ENCODE measurements around the gene NRROS.
"Not testable (repeated sequence)": the region's sequence is repeated elsewhere in the genome, so short reads cannot be mapped to it uniquely, and the experiment has no call there.

NRROS gene

DNA sequence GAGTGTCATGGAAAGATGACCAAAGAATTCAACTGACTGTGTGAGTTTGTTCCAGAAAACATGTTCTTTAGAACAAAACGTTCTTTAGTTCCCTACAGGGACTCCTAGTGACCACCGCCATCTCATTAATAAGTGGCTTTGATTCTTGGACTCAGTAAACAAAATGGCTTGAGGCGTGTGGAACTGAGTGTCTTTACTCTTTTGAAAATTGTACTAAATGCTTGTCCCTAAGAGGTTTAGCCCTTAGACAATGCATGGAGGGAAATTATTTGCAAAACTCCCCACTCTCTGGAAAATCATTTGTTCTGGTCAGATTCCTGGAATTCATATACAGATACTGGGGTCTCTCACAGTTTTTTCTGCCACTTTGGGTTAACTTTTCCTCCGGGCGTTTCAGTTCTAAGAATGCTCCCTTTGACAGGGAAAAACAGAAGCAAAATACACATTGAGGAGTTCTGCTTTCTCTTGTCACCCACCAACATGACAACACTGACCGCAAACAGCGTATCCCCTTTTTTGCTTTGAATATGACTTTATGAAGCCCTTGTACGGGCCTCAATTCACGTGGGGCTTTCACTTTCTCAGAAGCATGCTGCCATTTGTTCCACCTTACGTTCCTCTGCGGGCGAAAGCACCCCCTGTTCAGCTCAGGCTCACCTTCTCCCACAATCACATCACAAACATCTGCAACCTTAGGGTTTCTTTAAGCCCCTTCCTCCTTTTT, 15.3 kb upstream of the NRROS start:
- H3K27ac ChIP-seq: no peak overlapping the region
- no peak for DNase-seq (ENCODE audit: low read depth, low spot score)

DNA sequence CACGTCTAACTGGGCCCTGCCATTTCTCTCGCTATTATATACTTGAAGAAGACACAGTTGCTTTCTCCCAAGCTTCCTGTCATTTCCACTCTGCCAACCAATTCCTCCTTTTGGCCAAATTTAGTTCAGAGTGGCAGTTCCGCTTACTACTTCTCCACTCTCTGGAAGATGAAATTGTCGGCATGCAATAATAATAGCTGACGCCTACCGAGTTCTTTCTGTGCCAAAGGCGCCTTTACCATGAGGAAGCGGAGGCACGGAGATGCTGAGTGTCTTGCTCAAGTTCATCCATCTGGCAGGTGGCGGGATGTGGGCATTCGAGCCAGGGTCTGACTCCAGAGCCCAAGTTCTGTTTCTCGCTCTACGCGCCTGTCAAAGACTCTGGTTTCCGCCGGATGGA, 14.6 kb upstream of the NRROS start:
- DNase-seq (ENCODE audit: low read depth, low spot score): no peak
- no peak overlapping the region for H3K27ac ChIP-seq

DNA sequence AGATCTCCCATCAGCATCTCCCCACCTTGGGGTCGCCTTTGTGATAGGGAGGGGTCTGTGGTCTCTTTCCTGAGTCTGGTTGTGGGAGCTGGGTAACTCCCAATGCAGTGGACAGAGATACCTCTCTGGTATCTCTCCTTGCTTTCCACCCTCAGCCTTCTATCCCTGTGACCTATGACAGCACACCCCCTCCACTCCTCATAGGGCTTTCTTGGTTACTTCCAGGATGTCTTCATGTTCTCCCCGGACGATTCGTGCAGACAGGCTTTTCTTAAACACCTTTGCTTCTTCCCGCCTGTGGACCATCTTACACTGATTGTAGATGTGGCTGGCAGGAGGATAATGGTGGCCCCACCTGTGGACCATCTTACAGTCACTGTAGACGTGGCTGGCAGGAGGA, 14.2 kb upstream of the NRROS start:
- no peak for DNase-seq (ENCODE audit: low read depth, low spot score)
- H3K27ac ChIP-seq: no peak overlapping the region

DNA sequence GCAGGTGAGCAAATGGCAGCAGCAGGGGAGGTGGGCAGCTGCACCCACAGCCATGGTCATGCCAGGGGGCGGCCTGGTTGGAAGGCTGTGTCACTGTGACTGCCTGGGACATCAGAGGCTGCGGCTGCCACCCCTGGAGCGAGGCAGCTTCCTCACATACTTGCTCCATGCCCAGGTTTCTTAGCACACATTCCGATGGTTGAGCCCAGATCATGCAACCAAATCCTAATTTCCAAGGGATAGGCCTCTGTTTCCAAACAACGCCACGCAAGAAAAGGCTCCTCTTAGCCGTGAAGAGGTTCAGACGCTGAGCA, 11.6 kb upstream of the NRROS start:
- DNase-seq (ENCODE audit: low read depth, low spot score): no peak
- H3K27ac ChIP-seq: no peak overlapping the region

DNA sequence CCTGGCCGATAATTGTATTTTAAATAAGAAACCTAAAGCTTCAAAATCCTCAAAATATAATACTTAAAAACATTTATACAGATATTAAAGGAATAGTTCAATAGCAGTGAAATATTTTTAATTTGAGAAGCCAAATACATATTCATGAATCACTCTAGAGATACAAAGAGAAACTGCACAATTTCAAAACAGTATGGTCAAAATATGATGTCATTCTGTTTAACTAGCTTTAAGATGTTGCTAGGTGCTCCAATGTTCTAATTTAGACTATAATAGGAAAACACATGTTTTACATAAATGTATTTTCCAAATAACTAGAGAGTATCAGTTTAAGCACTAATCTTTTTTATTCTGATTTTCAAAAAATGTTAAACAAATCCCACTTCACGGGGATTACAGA, 10.3 kb upstream of the NRROS start:
- DNase-seq (ENCODE audit: low read depth, low spot score): no peak
- H3K27ac ChIP-seq: no peak overlapping the region

DNA sequence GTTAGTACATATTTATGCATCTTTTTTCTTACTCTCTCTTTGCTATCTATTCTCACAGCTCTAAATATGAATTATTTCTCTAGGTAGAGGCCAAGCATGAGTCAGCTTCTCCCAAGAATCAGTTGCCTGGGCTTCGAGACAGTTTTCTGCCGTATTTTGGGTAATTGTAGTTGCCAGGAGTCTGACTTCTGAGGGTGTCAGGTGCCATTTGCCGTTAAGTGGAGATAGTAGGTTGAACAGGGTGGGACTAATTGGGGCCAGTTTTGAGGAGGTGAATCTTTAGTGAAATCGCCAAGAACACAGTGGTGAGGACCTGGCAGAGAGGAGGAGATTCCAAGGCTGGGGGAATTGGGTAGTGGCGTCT, 7.8 kb upstream of the NRROS start:
- peak overlapping the region; percentile 76 for H3K27ac ChIP-seq
- DNase-seq (ENCODE audit: low read depth, low spot score): no peak

DNA sequence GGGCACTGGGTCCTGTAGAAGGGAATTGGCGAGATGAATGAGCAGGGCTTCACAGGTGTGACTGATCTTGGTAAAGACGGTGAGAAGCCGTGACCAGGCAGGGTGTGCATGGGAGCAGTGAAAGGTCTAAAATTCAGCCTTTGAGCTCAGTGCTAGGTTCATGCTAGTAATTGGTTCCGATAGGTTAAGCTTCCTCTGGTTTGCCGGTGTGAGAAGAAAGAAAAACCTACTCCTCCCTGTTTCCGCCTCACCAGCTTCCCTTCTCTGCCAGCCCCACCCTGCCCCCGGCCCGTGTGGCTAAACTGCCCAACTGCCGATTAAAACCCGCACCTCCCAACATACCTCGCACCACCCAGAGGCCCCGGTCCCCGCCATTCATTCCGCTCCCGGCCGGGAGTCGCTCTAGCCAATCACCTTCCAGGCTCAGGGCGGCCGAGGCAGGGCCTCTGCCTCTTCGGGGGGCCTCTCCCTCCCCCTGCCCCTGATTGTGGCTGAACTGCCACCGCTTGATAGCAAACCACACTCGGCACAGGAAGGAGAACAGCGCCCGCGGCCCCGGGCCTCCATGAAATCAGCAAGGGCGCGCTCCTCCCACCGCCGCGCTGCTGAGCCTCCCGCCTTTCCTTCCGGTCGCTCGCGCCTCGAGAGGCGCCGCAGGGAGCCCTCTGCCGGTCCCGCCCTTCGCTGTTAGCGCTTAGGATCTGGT, 7.3 kb upstream of the NRROS start:
- H3K27ac ChIP-seq: peak overlapping the region; percentile 76
- no peak for DNase-seq (ENCODE audit: low read depth, low spot score)

DNA sequence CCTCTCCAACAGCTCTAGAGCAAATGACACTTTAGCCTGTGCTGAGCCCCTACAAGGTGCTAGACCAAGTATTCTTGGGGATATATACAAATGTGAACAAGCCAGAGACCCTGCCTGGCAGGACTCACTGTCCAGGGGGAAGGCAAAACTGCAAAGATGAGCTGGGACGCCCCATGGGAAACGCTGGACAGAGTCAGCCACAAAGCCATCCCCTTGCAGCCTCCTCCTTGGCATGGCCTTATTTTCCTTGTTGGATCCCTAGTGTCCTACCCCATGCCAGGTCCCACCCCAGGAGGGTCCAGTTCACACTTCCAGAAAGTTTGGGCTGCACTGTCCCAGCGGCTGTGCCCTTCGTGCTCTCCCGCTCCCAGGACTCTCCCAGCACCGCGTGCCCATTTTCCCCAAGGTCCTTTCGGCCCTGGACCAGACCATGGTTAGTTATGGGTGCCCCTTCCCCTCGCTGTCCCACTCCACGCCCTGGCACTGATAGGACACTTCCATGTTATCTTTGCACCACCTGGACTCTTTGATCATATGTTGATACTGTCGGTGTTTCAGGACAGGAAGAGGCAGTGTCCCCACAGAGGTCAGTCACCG, 5.8 kb upstream of the NRROS start:
- H3K27ac ChIP-seq: no peak overlapping the region

DNA sequence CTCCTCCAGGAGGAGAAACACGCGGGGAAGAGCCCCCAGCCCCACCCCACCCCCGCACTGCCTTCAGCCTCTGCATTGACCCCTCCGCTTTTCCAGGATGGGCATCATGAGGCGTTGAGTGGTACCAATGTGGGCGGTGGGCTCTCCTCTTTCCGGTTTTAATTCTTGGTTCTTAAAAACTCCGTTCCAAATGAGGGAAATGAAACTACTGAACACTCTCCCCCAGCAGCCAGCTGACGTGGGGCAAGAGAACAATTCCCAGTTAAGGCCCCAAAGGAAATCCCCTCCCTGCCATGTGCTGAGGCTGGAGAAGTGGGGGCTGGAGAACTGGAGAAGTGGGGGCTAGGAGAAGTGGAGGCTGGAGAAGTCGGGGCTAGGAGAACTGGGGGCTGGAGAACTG, 5.3 kb upstream of the NRROS start:
- no peak overlapping the region for H3K27ac ChIP-seq
- DNase-seq (ENCODE audit: low read depth, low spot score): no peak

More for the DNA sequence above, 5.8 kb upstream of the NRROS start:
- DNase-seq (ENCODE audit: low read depth, low spot score): no peak

DNA sequence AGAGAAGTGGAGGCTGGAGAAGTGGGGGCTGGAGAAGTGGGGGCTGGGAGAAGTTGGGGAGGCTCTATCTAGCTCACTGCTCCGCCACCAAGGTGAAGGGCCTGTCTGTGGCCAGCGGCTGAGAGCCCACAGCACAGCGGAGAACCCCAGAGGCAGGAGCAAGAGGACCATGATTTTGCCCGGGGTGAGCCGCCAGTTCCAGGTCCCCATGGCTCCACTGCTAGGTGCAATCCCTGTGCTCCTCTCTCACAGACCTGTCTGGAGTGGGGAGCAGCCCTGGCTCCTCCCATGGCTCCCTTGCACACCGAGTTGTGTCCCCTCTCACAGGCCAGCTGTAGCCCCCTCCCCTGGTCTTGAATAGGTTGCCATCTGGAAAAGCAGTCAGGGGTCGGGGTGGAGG, 4.7 kb upstream of the NRROS start:
- DNase-seq (ENCODE audit: low read depth, low spot score): no peak
- no peak overlapping the region for H3K27ac ChIP-seq

DNA sequence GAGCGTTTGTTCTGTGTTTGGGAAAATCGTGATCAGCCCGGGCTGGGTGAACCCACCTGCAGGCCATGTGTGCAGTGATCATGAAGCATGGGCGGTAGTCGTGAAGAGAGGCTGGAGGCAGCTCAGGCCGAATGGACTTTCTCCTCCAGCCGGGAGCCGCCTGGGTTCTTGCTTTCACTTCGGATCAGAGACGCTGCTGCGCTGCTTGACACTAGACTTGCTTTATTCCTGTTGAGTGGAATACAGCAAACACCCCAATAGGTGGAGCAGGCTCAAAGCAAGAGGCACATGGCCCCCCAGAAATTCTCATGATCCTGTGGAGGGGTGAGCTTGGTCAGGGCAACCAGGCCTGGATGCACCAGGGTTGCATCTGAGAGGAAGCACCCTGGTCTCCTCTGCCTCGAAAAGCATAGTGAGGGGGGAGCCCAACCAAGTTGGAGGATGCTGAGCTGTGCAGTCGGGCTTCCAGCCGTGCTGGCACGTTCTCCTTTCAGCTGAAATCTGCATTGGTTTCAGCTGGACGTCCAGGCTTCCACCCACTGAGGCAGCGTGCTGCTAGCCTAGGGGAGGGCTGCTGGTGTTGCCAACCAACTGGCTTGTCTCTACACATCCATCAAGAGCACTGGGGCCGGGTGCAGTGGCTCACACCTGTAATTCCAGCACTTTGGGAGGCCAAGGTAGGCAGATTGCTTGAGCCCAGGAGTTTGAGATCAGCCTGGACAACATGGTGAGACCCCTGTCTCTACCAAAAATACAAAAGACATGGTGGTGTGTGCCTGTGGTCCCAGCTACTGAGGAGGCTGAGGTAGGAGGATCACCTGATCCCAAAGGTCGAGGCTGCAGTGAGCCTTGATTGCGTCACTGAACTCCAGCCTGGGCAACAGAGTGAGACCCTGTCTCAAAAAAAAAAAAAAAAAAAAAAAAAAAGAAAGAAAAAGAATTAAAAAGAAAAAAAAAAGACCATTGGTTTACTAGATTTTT, 2.8 kb upstream of the NRROS start:
- DNase-seq (ENCODE audit: low read depth, low spot score): no peak
- H3K27ac ChIP-seq: no peak overlapping the region

DNA sequence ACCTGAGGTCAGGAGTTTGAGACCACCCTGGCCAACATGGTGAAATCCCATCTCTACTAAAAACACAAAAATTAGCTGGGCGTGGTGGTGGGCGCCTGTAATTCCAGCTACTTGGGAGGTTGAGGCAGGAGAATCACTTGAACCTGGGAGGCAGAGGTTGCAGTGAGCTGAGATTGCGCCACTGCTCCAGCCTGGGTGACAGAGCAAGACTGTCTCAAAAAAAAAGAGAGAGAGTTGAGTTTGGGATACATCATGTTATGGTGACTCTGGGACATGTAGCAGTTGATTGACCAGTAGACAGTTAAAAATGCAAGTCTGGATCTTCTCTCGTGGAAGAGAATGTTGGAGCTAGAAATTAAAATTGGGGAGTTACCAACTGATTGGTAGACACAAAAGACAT, 1.6 kb upstream of the NRROS start:
- H3K27ac ChIP-seq: not testable (repeated sequence)

DNA sequence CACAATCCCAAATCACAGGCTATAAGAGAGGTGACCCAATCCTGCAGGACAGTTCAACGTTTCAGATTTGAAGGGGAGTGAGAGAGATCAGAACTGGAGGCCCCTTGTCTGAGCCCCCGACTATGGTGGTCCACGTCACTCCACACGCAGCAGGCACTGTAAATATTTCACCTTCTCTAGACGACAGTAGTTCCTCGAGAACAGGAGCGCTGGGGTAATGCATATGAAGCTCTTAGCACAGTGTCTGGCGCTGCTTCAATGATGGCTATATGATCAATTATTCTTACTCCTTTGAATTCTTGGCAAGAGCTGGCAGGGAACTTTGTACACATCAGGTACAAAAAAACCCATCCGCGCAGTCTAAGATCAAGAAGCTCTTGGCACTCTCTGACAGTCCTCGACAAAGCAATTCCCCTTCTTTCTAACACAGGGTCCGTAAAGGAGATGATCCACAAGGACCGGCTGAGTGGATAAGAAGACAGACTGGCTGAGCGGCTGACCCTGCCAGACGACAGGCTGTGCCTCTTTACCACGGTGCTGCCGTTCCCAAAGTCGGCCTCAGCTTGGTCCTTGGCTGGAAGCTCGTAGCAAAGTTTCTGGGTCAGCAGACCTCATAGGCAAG, 522 bp upstream of the NRROS start:
- H3K27ac ChIP-seq: no peak overlapping the region
- DNase-seq (ENCODE audit: low read depth, low spot score): no peak

More for the DNA sequence above, 1.6 kb upstream of the NRROS start:
- DNase-seq (ENCODE audit: low read depth, low spot score): not testable (repeated sequence)

DNA sequence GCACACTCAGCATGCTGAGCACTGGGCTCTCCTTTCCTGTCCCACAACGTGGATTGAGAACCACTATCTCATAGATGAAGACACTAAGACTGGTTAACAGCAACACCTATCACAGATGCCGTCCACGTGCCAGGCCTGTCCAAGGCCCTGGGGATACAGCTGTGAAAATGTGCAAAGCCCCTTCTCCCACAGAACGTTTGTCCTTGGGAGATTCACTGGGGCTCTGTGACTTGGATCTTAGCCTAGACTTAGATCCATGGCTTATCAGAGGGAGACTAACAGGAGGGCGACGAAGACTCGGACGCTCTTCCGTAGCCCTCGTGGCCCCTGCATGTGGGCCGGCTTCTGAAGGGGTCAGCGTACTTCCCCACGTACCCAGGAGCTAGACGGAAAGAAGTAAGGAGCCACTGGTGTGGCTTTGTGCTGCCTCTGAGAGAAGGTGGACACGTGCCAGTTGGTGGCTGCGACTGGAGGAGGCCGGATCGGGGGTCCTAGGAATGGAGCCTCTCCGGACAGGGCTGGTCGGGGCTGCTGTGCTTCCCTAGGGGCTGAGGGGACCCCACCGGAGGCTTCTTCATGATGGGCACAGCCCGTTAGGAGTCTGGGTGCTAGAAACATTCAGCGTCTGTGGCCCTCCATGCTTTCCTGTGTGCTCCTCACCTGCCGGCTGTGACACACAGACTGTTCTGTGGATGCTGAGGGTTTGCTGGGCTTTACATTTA, 964 bp downstream of the NRROS start:
- H3K27ac ChIP-seq: no peak overlapping the region
- no peak for DNase-seq (ENCODE audit: low read depth, low spot score)

DNA sequence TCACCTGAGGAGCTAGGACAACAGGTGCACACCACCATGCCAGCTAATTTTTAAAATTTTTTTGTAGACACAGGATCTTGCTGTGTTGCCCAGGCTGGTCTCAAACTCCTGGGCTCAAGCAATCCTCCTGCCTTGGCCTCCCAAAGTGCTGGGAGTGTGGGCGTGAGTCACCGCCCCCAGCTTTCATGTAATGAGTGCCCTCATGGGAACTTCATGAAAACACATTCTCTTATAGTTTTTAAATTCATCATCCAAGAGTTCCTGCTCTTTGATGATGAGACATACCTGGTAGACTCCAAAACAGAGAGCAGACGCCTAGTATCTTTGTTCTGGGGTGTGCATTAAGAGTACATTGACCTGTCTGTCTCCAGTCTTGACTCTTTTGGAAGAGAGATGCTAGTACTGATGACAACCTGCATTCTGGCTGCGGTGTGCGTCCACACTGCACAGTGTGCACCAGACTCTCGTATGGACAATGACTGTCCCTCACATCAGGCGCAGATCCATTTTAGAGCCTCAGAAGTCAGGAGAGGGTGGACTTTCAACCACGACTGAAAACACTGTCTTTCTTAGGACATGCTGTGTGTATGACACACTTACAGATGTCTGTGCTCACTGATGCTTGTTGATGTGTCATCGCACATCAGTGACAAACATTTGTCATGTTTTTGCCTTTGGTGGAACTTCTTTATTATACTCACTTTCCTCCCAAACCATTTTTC, 2.0 kb downstream of the NRROS start:
- no peak overlapping the region for H3K27ac ChIP-seq
- DNase-seq (ENCODE audit: low read depth, low spot score): no peak

DNA sequence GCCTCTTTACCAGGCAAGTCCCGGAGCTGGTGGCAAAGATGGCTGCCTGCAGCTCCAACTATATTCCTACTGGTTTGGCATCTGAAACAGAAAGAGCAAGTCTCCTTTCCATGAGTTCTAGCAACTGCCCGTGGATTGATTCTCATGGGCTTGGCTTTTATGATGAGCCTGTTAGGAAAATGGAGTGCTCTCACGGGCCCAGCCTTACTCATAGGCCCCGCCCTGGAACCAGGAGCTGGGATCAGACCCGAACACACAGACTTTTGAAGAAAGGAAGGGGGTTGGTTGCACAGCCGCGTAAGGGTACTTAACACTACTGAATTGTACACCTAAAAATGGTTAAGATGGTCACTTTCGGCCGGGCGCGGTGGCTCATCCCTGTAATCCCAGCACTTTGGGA, 2.9 kb downstream of the NRROS start:
- no peak overlapping the region for H3K27ac ChIP-seq
- DNase-seq (ENCODE audit: low read depth, low spot score): no peak

DNA sequence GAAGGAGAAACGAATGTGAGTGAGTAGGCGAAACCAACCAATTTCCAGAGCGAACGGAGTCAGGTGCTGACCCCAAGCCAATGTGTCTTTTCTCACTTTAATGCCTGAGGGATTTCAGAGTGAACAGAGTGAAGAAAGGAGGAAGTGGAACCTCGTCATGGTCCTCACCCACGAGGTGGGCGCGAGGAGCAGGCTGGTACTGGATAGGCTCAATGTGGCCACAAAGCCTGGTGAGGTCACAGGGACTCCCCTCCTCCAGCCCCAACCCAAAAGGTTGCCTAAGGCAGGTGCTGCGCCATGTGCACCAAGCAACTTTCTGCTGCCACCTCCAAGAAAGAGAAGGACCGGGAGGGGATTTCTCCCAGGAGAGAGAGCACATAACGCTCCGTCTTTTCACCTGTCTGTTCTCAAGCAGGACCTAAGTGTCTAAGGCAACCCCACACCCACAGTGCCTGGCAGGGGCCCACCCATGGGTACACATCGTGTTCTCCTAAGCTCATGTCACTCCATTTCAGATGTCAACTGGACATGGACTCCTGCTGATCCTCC, 3.8 kb downstream of the NRROS start:
- no peak for DNase-seq (ENCODE audit: low read depth, low spot score)
- H3K27ac ChIP-seq: no peak overlapping the region

DNA sequence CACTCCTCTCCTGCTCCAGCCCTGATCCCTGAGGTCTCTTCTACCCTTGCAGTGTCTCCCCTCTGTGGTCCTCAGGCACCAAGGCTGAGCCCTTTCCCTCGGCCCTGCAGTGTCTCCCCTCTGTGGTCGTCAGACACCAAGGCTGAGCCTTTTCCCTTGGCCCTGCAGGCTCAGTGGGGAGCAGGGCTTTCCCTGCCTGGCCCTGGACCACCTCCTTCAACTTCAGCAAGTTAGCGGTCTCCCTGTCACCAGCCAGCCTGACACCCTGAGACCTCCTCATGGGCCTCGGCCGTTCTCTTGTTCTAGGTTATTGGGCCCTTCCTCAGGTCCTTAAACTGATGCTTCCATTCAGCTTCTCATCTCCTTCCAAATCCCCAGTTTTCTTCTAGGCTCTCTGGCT, 4.3 kb downstream of the NRROS start:
- H3K27ac ChIP-seq: no peak overlapping the region

DNA sequence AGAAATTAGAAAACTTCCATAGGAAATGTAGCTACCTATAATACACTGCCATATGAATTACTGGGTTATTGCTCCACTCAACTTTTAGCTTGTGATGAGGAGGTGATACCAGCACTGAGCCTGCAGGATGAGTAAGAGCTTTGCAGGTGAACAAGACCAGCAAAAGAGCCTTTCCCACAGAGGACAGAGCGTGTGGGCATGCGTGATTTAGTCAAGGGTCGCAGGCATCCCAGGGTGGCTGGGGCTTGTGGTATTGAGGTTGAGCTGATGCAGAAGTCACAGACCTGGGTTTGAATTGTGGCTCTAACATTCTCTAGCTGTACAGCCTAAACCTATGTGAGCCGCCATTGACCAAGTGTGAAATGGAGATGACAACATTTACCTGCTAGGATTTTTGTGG, 5.6 kb downstream of the NRROS start:
- no peak overlapping the region for H3K27ac ChIP-seq
- DNase-seq (ENCODE audit: low read depth, low spot score): no peak

More for the DNA sequence above, 4.3 kb downstream of the NRROS start:
- no peak for DNase-seq (ENCODE audit: low read depth, low spot score)

Measured in epithelial cell of prostate (primary cell).